GM12874 (cell line): Measurements from ENCODE around the gene SLC12A7.

Source experiments
- CTCF ChIP-seq: IDR thresholded peaks from 2 replicates; pipeline ENCODE4 v1.5.1; 2011; ENCODE audit warnings: low read depth, mild to moderate bottlenecking, control low read depth, low read length, moderate library complexity; ENCODE audit not compliant: insufficient read depth

The SLC12A7 gene

GRCh38 chr5:1156033-1156753 is 44.3 kb upstream of the SLC12A7 start:
- no peak for TF ChIP-seq CTCF

GRCh38 chr5:1155191-1156032 is 43.5 kb upstream of the SLC12A7 start:
- no peak for TF ChIP-seq CTCF

DNA sequence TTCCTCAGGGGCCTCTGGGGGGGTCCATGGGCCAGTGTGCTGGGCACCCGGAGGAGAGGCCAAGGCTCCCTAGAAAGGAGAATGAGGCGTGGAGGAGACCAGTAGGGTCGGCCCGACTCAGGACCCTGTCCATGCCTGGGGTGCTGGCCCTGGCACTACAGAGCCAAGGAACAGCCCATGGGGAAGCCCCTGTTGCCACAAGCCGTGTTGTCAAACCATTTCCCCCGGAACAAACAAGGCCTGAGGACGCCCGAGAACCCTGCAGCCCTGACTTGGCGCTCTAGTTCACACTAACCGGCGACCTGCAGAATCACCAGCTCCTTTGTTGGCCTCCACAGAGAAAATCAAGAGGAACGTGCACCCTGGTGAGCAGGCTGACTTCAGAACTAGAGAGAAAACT is 41.6 kb upstream of the SLC12A7 start:
- no peak for TF ChIP-seq CTCF

- no peak for TF ChIP-seq CTCF
These were observed 41.0 kb upstream of the SLC12A7 start for GRCh38 chr5:1152771-1153282.

DNA sequence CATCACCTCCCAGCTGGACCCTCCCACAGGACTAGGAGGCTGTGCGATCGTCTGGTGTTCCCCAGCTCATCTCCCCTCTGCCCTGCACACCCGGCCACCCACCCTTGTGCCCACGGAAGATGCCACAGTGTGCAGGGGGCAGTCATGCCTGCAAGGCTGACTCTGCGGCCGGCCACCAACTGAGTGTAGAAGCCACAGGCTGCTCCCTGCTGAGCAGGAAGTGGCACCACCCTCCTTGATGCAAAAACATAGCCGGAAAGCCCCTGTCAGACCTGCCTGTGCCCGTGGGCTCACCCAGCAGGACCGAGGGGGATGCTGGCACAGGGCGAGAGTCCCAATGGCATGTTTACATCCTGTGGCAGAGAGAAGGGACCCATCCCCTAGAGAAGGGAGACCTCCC is 40.3 kb upstream of the SLC12A7 start:
- TF ChIP-seq CTCF = no peak

DNA sequence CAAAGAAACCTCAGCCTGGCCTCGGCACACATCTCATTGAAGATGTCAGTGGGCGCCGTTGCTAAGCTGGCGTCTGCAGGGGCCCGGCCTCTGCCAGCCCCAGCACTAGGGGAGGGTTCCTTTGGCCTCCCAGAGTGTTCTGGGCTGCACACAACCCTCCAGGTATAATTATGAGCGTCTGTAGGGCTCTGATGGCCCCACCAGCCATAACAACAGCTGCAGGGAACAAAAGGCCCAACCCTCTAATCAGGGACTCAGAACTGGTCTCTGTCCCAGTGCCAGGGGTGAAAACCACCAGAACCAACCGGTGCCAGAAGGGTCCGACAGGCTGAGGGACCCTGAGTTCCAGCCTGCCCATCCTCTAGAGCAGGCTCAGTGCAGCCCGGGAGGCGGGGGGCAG is 39.5 kb upstream of the SLC12A7 start:
- TF ChIP-seq CTCF = no peak

DNA sequence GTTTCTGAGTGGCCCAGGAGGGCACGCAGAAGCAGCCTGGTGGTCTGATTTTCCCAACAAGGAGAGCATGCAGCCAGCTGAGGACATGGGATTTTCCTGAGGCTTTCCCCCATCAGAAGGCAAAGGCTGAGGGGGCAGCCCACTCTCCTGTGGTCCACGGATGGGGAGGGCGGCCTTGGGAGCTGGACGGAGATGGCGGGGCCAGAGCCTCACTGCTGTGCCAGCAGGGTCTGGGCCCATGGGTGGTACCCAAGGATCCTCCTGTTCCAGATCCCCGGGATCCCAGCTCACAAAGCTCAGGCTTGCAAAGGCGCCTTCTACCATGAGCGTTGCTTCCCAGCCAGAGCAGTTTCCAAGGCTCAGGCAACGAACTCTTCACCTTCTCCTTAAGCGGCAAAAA is 39.0 kb upstream of the SLC12A7 start:
- no peak for TF ChIP-seq CTCF
